ENCODE data around the gene EDC3. TPM values are rescaled to one million over a fixed set of nuclear protein-coding genes. Genes with fewer than 3 reads are reported as not detected.
"Not testable (repeated sequence)": the region's sequence is repeated elsewhere in the genome, so short reads cannot be mapped to it uniquely, and the experiment has no call there.

Gene EDC3
- total RNA-seq, 1 donor from 2014 or later = 30.5 TPM

DNA sequence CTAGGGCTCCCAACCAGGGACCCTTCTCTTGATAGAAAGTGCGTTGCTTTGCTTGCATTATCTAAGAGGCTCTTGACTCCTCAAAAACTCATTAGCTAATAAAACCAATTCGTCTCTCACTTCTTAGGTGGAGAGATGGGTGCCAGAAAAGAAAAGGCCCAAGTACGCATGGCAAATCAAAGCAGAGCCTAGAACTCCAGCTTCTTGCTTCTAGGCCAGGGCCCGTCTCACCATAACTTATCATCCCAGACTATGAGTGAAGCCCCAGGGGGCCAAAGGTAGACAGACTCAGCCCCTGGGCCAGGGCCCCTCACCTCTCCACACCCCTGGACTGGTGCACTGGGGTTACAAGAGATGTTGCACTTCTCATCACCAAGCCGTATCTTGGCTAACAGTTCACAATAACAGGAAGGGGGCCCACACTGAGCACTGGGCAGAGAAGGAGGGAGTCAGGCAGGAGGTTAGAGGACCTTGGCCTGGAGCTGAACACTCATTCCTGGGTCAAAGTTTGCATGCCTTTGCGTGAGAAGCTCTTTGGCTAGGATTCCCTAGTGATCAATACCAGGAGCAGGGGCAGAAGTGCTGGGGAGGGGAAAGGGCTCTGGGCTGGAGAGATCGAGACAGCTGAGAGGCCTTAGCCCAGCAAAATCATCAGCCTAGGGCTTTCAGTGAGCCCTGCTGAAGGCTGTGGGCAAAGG, 34.9 kb upstream of the EDC3 start:
- ATAC-seq (no peak), DNase-seq (no peak)
- intact Hi-C loops (cut with DNase I) = no loop called here
- H3K27ac ChIP-seq = no peak overlapping the region
- no peaks in the 10 kb centered on the region for H3K36me3 ChIP-seq
- H3K27me3 ChIP-seq (ENCODE audit: low read depth) = peaks cover 15% of the 10 kb centered on the region
- no peak overlapping the region for H3K4me3 ChIP-seq
- peaks cover 12% of the 10 kb centered on the region for H3K4me1 ChIP-seq
- H3K9me3 ChIP-seq = no peaks in the 10 kb centered on the region
- TF ChIP-seq, protein P1, sequence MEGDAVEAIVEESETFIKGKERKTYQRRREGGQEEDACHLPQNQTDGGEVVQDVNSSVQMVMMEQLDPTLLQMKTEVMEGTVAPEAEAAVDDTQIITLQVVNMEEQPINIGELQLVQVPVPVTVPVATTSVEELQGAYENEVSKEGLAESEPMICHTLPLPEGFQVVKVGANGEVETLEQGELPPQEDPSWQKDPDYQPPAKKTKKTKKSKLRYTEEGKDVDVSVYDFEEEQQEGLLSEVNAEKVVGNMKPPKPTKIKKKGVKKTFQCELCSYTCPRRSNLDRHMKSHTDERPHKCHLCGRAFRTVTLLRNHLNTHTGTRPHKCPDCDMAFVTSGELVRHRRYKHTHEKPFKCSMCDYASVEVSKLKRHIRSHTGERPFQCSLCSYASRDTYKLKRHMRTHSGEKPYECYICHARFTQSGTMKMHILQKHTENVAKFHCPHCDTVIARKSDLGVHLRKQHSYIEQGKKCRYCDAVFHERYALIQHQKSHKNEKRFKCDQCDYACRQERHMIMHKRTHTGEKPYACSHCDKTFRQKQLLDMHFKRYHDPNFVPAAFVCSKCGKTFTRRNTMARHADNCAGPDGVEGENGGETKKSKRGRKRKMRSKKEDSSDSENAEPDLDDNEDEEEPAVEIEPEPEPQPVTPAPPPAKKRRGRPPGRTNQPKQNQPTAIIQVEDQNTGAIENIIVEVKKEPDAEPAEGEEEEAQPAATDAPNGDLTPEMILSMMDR (IDR thresholded peaks at IDR 0.05) = no peak

DNA sequence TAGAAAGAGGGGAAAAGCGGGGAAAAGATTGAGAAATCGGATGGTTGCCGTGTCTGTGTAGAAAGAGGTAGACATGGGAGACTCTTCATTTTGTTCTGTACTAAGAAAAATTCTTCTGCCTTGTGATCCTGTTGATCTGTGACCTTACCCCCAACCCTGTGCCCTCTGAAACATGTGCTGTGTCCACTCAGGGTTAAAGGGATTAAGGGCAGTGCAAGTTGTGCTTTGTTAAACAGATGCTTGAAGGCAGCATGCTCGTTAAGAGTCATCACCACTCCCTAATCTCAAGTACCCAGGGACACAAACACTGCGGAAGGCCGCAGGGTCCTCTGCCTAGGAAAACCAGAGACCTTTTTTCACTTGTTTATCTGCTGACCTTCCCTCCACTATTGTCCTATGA, 33.5 kb upstream of the EDC3 start:
- H3K4me3 ChIP-seq; H3K27ac ChIP-seq; intact Hi-C loops (cut with DNase I); DNase-seq; H3K9me3 ChIP-seq; ATAC-seq; H3K36me3 ChIP-seq: not testable (repeated sequence)
- Histone ChIP-seq H3K4me1 (peaks cover 17% of the 10 kb centered on the region), H3K27me3 (ENCODE audit: low read depth) (peaks cover 15% of the 10 kb centered on the region)

DNA sequence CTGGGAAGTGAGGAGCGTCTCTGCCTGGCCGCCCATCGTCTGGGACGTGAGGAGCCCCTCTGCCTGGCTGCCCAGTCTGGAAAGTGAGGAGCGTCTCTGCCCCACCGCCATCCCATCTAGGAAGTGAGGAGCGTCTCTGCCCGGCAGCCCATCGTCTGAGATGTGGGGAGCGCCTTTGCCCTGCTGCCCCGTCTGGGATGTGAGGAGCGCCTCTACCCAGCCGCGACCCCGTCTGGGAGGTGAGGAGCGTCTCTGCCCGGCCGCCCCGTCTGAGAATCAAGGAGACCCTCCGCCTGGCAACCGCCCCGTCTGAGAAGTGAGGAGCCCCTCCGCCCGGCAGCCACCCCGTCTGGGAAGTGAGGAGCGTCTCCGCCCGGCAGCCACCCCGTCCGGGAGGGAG, 32.9 kb upstream of the EDC3 start:
- intact Hi-C loops (cut with DNase I); DNase-seq: not testable (repeated sequence)
- H3K27me3 ChIP-seq (ENCODE audit: low read depth) = peaks cover 15% of the 10 kb centered on the region

DNA sequence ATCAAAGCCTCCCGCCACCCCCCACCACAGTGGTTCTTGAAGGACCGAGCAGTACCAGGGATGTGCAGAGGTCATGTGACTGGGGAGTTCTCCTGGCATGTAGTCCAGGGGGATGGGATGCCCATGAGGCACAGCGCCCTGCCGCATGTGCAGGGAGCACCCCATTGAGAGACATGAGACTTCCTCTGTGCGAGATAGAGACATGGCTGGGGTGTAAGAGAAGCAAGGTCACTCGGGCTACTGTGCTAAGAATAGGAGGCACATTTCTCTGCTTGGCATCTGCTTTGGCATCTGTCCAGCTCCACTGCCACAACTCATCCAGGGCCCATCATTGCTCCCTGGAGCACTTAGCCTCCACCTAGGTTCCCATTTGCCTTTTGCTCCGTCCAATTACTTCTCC, 31.9 kb upstream of the EDC3 start:
- TF ChIP-seq, protein P1 (IDR thresholded peaks at IDR 0.05) = no peak
- H3K36me3 ChIP-seq = no peaks in the 10 kb centered on the region
- H3K4me3 ChIP-seq = no peak overlapping the region
- intact Hi-C loops (cut with DNase I) = no loop called here
- H3K9me3 ChIP-seq = no peaks in the 10 kb centered on the region
- peaks cover 12% of the 10 kb centered on the region for H3K27me3 ChIP-seq (ENCODE audit: low read depth)
- no peak for ATAC-seq
- no peak overlapping the region for H3K27ac ChIP-seq
- no peak for DNase-seq
- H3K4me1 ChIP-seq = peaks cover 17% of the 10 kb centered on the region

More for the DNA sequence above, 32.9 kb upstream of the EDC3 start:
- peaks cover 17% of the 10 kb centered on the region for H3K4me1 ChIP-seq
- ATAC-seq, H3K4me3 ChIP-seq, H3K27ac ChIP-seq, H3K36me3 ChIP-seq, H3K9me3 ChIP-seq: not testable (repeated sequence)

DNA sequence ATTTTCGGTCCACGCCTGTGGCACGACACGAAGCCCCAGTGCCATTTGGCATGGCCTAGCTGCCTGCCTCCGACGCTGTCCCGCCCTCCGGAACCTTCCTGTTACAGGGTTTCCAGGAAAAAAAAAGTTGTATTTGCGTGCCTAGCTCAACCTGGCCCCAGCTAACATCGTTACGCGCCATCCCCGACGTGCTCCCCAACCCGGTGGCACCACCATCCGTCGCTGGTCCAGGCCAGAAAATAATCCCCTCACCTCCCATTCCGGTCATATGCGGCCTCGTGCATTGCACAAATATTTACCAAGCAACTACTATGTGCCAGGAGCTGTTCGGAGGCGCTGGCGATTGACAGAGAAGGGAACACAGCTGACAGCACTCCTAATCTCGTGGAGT, 30.9 kb upstream of the EDC3 start:
- Histone ChIP-seq H3K27ac (peak overlapping the region; percentile 75), H3K9me3 (no peaks in the 10 kb centered on the region), H3K27me3 (ENCODE audit: low read depth) (peaks cover 10% of the 10 kb centered on the region), H3K4me3 (peak overlapping the region; percentile 75), H3K4me1 (peaks cover 17% of the 10 kb centered on the region), H3K36me3 (no peaks in the 10 kb centered on the region)
- ATAC-seq = no peak
- DNase-seq = no peak
- intact Hi-C loops (cut with DNase I) = no loop called here
- TF ChIP-seq, protein P1 (IDR thresholded peaks at IDR 0.05) = no peak

DNA sequence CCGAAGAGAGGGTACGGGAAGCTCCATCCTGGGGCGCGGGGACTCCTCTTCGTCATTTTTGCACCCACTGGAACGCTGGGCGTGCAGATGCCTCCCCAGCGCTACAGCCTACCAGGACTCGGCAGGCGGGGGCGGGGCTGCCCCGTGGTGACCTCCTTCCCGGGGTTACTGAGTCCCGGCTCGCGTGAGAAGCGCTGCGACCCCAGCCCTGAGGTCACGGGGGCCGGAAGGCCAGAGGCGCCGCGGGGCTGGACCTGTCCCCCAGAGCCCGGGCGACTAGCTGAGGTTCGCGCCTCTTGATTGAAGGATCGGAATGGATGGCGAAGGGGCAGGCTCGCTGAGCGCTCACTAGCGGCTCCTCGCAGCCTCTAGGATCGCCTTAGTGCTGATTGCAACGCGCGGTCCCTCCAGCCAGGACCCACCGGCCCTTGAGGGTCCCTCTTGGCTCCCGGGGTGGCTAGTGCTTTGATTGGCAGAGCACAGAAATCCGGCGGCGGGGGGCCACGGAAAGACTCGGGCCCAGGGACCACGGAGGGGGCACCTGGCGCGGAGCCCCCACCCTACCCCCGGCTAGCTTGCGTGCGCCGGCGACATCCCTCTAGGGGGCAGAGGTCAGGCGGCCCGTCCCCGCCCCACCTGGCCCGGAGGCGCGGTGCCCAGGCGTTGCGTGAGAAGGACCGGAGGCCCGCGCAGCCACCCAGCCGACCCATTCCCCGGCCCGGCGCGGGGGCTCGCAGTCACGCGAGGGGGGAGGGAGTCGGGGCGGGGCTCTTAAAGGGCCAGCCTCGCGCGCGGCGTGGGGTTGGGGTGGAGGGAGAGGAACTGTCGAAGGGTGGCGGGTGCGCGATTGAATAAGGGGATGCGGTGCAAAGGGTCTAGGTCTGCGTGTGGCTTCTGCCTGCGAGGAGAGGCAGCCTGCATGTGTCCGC, 30.3 kb upstream of the EDC3 start:
- TF ChIP-seq, protein P1 (IDR thresholded peaks at IDR 0.05) = no peak
- Histone ChIP-seq H3K27ac (peak overlapping the region; percentile 75), H3K36me3 (no peaks in the 10 kb centered on the region), H3K4me1 (peaks cover 17% of the 10 kb centered on the region), H3K4me3 (peak overlapping the region; percentile 75), H3K9me3 (no peaks in the 10 kb centered on the region), H3K27me3 (ENCODE audit: low read depth) (peaks cover 10% of the 10 kb centered on the region)
- intact Hi-C loops (cut with DNase I) = no loop called here
- peak; percentile 75 to 79 for ATAC-seq
- DNase-seq = peak; percentile 74

All from lower lobe of right lung (tissue), 2 donors.